GM23248 (cell line): ENCODE data around the gene RNF39.

Experiments used
- EZH2 ChIP-seq: fragments of 200-600 bp; sonication (generic); IDR thresholded peaks from 2 replicates; pipeline ENCODE4 v1.6.1; 2018; ENCODE audit warnings: antibody characterized with exemption, mild to moderate bottlenecking; ENCODE audit not compliant: insufficient read depth, poor library complexity, severe bottlenecking
- EZH2phosphoT487 ChIP-seq: fragments of 200-600 bp; sonication (generic); IDR thresholded peaks from 2 replicates; pipeline ENCODE4 v1.6.1; 2018; ENCODE audit warnings: antibody characterized with exemption, moderate library complexity, mild to moderate bottlenecking, low read depth; ENCODE audit not compliant: insufficient read depth

GRCh38 chr6:30061858-30062458 is 13.6 kb downstream of the RNF39 start:
- TF ChIP-seq EZH2 (no peak), EZH2phosphoT487 (no peak)
